GM13976 (cell line): Measurements from ENCODE around the gene GTF2F2.

Experiments
- DNase-seq: peaks from one replicate; pipeline ENCODE4 v3.0.0; 2012; ENCODE audit warnings: low spot score
- in situ Hi-C: fragments of 300-500 bp; cut with MboI; formaldehyde crosslinking; loops from one replicate; pipeline ENCODE4 v1.12.0; 2022; ENCODE audit warnings: low sequenced_read_pairs, mixed read lengths, inconsistent platforms; ENCODE audit not compliant: unreplicated experiment
- TF ChIP-seq, protein P1 (sequence below): IDR thresholded peaks from 2 replicates; pipeline ENCODE4 v1.5.1; 2012; ENCODE audit warnings: borderline replicate concordance, mild to moderate bottlenecking; ENCODE audit not compliant: insufficient read depth; ENCODE audit errors: extremely low read depth, missing control alignments, control extremely low read depth

Gene GTF2F2, protein sequence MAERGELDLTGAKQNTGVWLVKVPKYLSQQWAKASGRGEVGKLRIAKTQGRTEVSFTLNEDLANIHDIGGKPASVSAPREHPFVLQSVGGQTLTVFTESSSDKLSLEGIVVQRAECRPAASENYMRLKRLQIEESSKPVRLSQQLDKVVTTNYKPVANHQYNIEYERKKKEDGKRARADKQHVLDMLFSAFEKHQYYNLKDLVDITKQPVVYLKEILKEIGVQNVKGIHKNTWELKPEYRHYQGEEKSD

DNA sequence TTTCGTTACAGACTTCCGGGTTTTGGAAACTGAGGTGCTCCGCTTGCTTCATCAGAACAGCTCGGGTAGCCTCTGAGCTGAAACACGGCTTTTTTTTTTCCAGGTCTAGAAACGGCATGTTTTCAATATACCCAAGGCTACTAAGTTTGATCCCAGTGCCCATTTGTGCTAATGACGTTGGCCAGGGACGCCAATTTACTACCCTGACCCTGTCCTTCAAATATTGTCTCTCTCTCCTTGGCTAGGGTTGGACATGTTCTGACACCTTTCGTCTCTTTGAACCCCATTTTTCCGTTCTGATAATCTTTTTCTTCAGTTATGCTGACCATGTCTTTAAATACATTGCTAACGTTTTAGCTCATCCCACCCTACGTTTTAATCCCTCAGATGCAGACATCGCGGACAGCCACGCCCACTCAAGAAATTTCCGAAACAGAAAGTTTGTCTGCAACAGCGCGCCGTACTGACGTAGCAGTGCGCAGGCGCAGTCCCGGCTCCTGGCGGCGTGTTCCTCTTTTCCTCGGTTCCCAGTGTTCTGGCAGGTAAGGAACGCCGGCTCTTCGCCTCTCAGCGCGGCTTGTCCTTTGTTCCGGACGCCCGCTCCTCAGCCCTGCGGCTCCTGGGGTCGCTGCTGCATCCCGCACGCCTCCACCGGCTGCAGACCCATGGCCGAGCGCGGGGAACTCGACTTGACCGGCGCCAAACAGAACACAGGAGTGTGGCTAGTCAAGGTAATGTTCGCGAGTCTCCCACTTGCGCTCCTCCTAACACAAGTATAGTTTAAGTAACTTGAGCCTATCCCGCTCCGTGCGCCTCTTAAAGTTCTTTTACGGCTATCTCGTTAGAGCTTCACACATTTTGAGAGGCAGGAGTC is at the start of gene GTF2F2:
Gene GTF2F2 (plus strand): TSS at position 520 of the 874 bp plus-strand sequence. CDS start 146 bp downstream, at position 666.
- TF ChIP-seq, protein P1, sequence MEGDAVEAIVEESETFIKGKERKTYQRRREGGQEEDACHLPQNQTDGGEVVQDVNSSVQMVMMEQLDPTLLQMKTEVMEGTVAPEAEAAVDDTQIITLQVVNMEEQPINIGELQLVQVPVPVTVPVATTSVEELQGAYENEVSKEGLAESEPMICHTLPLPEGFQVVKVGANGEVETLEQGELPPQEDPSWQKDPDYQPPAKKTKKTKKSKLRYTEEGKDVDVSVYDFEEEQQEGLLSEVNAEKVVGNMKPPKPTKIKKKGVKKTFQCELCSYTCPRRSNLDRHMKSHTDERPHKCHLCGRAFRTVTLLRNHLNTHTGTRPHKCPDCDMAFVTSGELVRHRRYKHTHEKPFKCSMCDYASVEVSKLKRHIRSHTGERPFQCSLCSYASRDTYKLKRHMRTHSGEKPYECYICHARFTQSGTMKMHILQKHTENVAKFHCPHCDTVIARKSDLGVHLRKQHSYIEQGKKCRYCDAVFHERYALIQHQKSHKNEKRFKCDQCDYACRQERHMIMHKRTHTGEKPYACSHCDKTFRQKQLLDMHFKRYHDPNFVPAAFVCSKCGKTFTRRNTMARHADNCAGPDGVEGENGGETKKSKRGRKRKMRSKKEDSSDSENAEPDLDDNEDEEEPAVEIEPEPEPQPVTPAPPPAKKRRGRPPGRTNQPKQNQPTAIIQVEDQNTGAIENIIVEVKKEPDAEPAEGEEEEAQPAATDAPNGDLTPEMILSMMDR = no peak
- in situ Hi-C loops = no loop called here
- DNase-seq = peak; percentile 90

DNA sequence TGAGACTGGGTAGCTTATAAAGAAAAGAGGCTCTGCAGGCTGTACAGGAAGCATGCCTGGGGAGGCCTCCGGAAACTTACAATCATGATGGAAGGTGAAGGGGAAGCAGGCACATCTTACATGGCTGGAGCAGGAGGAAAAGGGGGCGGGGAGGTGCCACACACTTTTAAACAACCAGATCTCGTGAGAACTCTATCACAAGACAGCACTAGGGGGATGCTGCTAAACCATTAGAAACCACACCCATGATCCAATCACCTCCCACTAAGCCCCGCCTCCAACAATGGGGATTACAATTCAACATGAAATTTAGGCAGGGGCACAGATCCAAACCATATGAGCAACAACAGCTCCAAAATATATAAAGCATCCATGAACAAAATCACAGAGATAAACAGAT is 46.5 kb upstream of the GTF2F2 start:
- TF ChIP-seq, protein P1 = no peak
- no peak for DNase-seq
- in situ Hi-C loops = no loop called here

DNA sequence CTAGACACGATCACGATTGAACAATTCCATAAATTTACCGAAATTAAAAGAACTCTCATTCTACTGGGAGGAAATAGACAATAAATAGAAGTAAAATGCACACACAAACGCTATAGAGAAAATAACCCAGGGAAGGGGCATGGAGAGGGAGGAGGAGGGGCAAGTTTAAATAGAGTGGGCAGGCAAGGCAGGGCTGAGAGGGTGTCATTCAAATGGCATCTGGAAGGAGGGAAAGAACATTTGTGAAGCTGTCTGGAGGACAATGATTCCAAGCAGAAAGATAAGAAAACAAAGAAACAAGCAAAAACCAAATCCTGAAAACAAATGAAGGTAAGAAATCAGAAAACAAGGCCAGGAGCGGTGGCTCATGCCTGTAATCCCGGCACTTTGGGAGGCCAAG is 45.6 kb upstream of the GTF2F2 start:
- no peak for DNase-seq
- in situ Hi-C loops = no loop called here
- TF ChIP-seq, protein P1 = no peak

DNA sequence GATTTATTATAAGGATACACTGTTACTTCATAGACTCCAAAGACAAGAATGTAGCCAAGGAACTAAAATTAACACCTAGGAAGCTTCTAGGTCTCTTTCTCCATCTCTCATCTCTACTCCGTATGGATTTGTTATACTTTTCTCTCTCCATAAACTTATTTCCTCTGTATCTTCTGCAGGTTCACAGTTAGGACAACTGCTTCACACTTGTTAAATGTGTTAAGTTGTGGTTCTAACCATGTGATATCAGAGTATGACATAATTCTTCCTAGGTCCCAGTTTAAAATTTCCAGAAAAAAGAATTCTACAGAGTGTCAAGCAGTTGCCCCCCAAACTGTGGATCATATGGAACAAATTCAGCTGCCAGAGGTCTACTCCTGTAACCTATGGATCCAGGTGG is 42.3 kb upstream of the GTF2F2 start:
- TF ChIP-seq, protein P1 = no peak
- in situ Hi-C loops = no loop called here
- no peak for DNase-seq

DNA sequence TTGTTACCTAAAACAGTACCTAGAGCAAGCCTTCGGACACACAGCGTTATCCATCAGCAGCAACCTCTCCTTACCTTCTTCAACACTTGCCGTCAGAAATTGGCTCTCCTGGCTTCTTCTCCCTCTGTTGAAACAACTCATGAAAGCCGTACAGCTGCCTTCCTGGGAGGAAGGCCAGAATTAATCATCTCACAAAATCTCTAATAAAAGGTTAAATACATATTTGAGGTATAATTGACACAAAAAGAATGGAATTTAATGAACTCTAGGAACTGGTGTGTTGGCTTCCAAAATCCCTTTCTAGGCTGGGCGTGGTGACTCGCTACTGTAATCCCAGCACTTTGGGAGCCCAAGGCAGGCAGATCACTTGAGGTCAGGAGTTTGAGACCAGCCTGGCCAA is 37.3 kb upstream of the GTF2F2 start:
- TF ChIP-seq, protein P1 = no peak
- DNase-seq = no peak
- in situ Hi-C loops = no loop called here

DNA sequence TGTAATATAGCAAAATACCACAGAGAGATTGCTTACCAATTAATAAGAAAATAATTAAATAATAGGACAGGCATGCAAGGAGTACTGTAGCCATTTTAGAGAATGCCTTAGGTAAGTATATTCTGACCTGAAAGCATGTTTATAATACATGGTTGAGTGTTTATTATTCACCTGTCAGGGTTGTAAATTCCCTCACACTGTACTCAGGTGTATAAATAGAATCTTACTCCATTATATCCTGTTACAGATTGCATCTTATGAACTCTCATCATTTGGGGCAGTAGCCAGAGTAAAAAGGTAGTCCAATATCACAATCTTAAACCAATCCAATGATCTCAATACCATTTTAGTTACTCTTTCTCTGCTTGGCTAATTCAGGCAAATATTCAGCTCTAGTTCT is 35.8 kb upstream of the GTF2F2 start:
- TF ChIP-seq, protein P1 = no peak
- in situ Hi-C loops = no loop called here
- DNase-seq = no peak
